Stimulated activated memory B cell treated with anti-CD40 and anti-IgM and Interleukin-4, amounts not matched to agents 10 μg/mL and 1 μg/mL and 100 μg/mL, for 72 hours (primary cell): ENCODE results near the gene CD74.
A peak's percentile ranks its signal among the peaks of the same experiment; 100 is the strongest.

Experiments used
- ATAC-seq: fragments of 150-1000 bp; cut with Tn5 transposase; 2 replicates; pipeline ENCODE4 v1.10.0; 2021
- H3K27ac Mint-ChIP-seq: one replicate; pipeline ENCODE4 v1.8.0; 2022; ENCODE audit warnings: mild to moderate bottlenecking, mixed read lengths
- H3K27me3 Mint-ChIP-seq: one replicate; pipeline ENCODE4 v1.8.0; 2022; ENCODE audit warnings: mixed read lengths
- H3K36me3 Mint-ChIP-seq: one replicate; pipeline ENCODE4 v1.8.0; 2022; ENCODE audit warnings: mixed read lengths
- H3K4me1 Mint-ChIP-seq: one replicate; pipeline ENCODE4 v1.8.0; 2022; ENCODE audit warnings: mixed read lengths
- H3K4me3 Mint-ChIP-seq: one replicate; pipeline ENCODE4 v1.8.0; 2022; ENCODE audit warnings: mild to moderate bottlenecking, moderate library complexity, mixed read lengths
- H3K9me3 Mint-ChIP-seq: one replicate; pipeline ENCODE4 v1.8.0; 2022; ENCODE audit warnings: mixed read lengths

CD74 gene

GRCh38 chr5:150447188-150447587 is 34.5 kb upstream of the CD74 start:
- Mint-ChIP-seq H3K9me3 (no peaks in the 10 kb centered on the region), H3K4me3 (peak overlapping the region; percentile 98), H3K27me3 (no peaks in the 10 kb centered on the region), H3K27ac (peak overlapping the region; percentile 98), H3K36me3 (peaks cover 56% of the 10 kb centered on the region), H3K4me1 (peaks cover 37% of the 10 kb centered on the region)
- no peak for ATAC-seq

GRCh38 chr5:150446583-150446982 is 33.9 kb upstream of the CD74 start:
- H3K27me3 Mint-ChIP-seq, result no peaks in the 10 kb centered on the region
- no peaks in the 10 kb centered on the region for H3K9me3 Mint-ChIP-seq
- H3K36me3 Mint-ChIP-seq, result peaks cover 56% of the 10 kb centered on the region
- no peak for ATAC-seq
- peak overlapping the region; percentile 54 for H3K27ac Mint-ChIP-seq
- peaks cover 37% of the 10 kb centered on the region for H3K4me1 Mint-ChIP-seq
- peak overlapping the region; percentile 20 for H3K4me3 Mint-ChIP-seq

GRCh38 chr5:150446088-150446487 is 33.4 kb upstream of the CD74 start:
- ATAC-seq, result no peak
- Mint-ChIP-seq H3K27me3 (no peaks in the 10 kb centered on the region), H3K36me3 (peaks cover 59% of the 10 kb centered on the region), H3K4me1 (peaks cover 37% of the 10 kb centered on the region), H3K27ac (peak overlapping the region; percentile 54), H3K9me3 (no peaks in the 10 kb centered on the region), H3K4me3 (peak overlapping the region; percentile 20)

GRCh38 chr5:150444770-150445169 is 32.1 kb upstream of the CD74 start:
- H3K4me1 Mint-ChIP-seq, result peaks cover 37% of the 10 kb centered on the region
- H3K27ac Mint-ChIP-seq, result no peak overlapping the region
- H3K9me3 Mint-ChIP-seq, result no peaks in the 10 kb centered on the region
- ATAC-seq, result no peak
- no peaks in the 10 kb centered on the region for H3K27me3 Mint-ChIP-seq
- H3K4me3 Mint-ChIP-seq, result no peak overlapping the region
- H3K36me3 Mint-ChIP-seq, result peaks cover 67% of the 10 kb centered on the region

- Mint-ChIP-seq H3K27me3 (no peaks in the 10 kb centered on the region), H3K27ac (no peak overlapping the region), H3K4me1 (peaks cover 40% of the 10 kb centered on the region), H3K4me3 (no peak overlapping the region), H3K36me3 (peaks cover 57% of the 10 kb centered on the region), H3K9me3 (no peaks in the 10 kb centered on the region)
- ATAC-seq, result no peak
Measured at GRCh38 chr5:150443242-150444075, 30.7 kb upstream of the CD74 start.

- H3K36me3 Mint-ChIP-seq, result peaks cover 49% of the 10 kb centered on the region
- no peak overlapping the region for H3K27ac Mint-ChIP-seq
- H3K27me3 Mint-ChIP-seq, result no peaks in the 10 kb centered on the region
- no peaks in the 10 kb centered on the region for H3K9me3 Mint-ChIP-seq
- H3K4me3 Mint-ChIP-seq, result no peak overlapping the region
- no peak for ATAC-seq
- peaks cover 32% of the 10 kb centered on the region for H3K4me1 Mint-ChIP-seq
Measured at GRCh38 chr5:150442699-150443080, 30.0 kb upstream of the CD74 start.

GRCh38 chr5:150441813-150442698 is 29.3 kb upstream of the CD74 start:
- Mint-ChIP-seq H3K36me3 (peaks cover 43% of the 10 kb centered on the region), H3K4me3 (no peak overlapping the region), H3K27me3 (no peaks in the 10 kb centered on the region), H3K9me3 (no peaks in the 10 kb centered on the region), H3K27ac (no peak overlapping the region), H3K4me1 (peaks cover 32% of the 10 kb centered on the region)
- ATAC-seq, result no peak

GRCh38 chr5:150440948-150441812 is 28.5 kb upstream of the CD74 start:
- H3K4me1 Mint-ChIP-seq, result peaks cover 32% of the 10 kb centered on the region
- no peak overlapping the region for H3K4me3 Mint-ChIP-seq
- peaks cover 34% of the 10 kb centered on the region for H3K36me3 Mint-ChIP-seq
- no peaks in the 10 kb centered on the region for H3K9me3 Mint-ChIP-seq
- no peak for ATAC-seq
- H3K27ac Mint-ChIP-seq, result no peak overlapping the region
- no peaks in the 10 kb centered on the region for H3K27me3 Mint-ChIP-seq

GRCh38 chr5:150438873-150439546 is 26.3 kb upstream of the CD74 start:
- Mint-ChIP-seq H3K9me3 (no peaks in the 10 kb centered on the region), H3K27ac (no peak overlapping the region), H3K4me3 (no peak overlapping the region), H3K4me1 (peaks cover 42% of the 10 kb centered on the region), H3K36me3 (peaks cover 21% of the 10 kb centered on the region), H3K27me3 (no peaks in the 10 kb centered on the region)
- ATAC-seq, result no peak

- H3K27me3 Mint-ChIP-seq, result no peaks in the 10 kb centered on the region
- no peaks in the 10 kb centered on the region for H3K9me3 Mint-ChIP-seq
- peaks cover 10% of the 10 kb centered on the region for H3K36me3 Mint-ChIP-seq
- ATAC-seq, result peak; percentile 97
- peak overlapping the region; percentile 69 for H3K4me3 Mint-ChIP-seq
- H3K27ac Mint-ChIP-seq, result peak overlapping the region; percentile 91
- peaks cover 57% of the 10 kb centered on the region for H3K4me1 Mint-ChIP-seq
Measured at GRCh38 chr5:150436141-150436680, 23.5 kb upstream of the CD74 start.

- Mint-ChIP-seq H3K9me3 (no peaks in the 10 kb centered on the region), H3K27ac (peak overlapping the region; percentile 91), H3K4me1 (peaks cover 71% of the 10 kb centered on the region), H3K27me3 (no peaks in the 10 kb centered on the region), H3K36me3 (no peaks in the 10 kb centered on the region), H3K4me3 (no peak overlapping the region)
- no peak for ATAC-seq
Measured at GRCh38 chr5:150434464-150434863, 21.8 kb upstream of the CD74 start.

GRCh38 chr5:150431574-150431973 is 18.9 kb upstream of the CD74 start:
- no peak for ATAC-seq

GRCh38 chr5:150431048-150431447 is 18.3 kb upstream of the CD74 start:
- Mint-ChIP-seq H3K36me3 (no peaks in the 10 kb centered on the region), H3K9me3 (no peaks in the 10 kb centered on the region), H3K27me3 (no peaks in the 10 kb centered on the region), H3K4me1 (peaks cover 71% of the 10 kb centered on the region), H3K27ac (peak overlapping the region; percentile 95), H3K4me3 (no peak overlapping the region)
- ATAC-seq, result no peak

More at GRCh38 chr5:150431574-150431973, 18.9 kb upstream of the CD74 start:
- Mint-ChIP-seq H3K4me3 (no peak overlapping the region), H3K4me1 (peaks cover 76% of the 10 kb centered on the region), H3K27ac (peak overlapping the region; percentile 95), H3K27me3 (no peaks in the 10 kb centered on the region), H3K36me3 (no peaks in the 10 kb centered on the region), H3K9me3 (no peaks in the 10 kb centered on the region)

- Mint-ChIP-seq H3K4me1 (peaks cover 59% of the 10 kb centered on the region), H3K4me3 (peak overlapping the region; percentile 65), H3K27me3 (no peaks in the 10 kb centered on the region), H3K9me3 (no peaks in the 10 kb centered on the region), H3K27ac (peak overlapping the region; percentile 95), H3K36me3 (no peaks in the 10 kb centered on the region)
- peak; percentile 96 for ATAC-seq
Measured at GRCh38 chr5:150429410-150429873, 16.7 kb upstream of the CD74 start.
